Measurements from ENCODE around the gene TMTC2. TPM values are rescaled to one million over a fixed set of nuclear protein-coding genes. Genes with fewer than 3 reads are reported as not detected.

Gene TMTC2
- total and polyA plus RNA-seq, 2 donors, result 18.1 to 95.3 TPM

- DNase-seq (ENCODE audit: extremely low spot score), result no peak
- no peaks in the 10 kb centered on the region for H3K4me1 ChIP-seq (ENCODE audit: insufficient read depth)
- 63% methylated on average over 4 of the region's 4 CpGs for WGBS
- H3K4me3 ChIP-seq (ENCODE audit: low read depth, low read length), result no peak overlapping the region
- no peaks in the 10 kb centered on the region for H3K36me3 ChIP-seq (ENCODE audit: insufficient read depth)
- no peak overlapping the region for H3K27ac ChIP-seq (ENCODE audit: low read depth)
Measured at GRCh38 chr12:83157604-83158003, 470.9 kb downstream of the TMTC2 start.

DNA sequence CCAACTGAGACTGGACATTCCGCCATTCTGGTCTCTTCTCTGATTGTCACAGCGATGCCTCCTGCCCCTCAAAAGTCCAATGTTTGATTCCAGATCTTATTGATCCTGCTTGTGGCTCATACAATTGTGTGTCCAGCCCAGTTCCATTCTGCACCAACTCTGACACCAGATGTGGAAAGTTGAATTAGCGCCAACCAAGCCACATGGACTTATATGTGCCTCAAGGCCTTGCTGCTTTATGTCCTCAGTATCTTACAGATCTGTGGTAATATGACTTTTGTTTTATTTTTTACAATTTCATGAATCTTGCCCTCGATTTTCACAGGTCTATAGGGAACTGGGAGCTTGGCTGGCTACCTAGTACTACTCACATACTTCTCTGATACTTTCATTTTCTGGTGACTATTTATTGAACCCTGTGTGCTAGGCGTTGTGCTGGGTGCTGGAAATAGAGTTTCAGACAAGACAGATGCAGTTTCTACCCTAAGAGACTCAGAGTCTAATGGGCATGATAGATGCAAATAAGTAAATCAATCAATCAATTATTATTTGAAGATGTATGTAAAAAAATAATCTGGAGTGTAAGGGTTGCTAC is 472.0 kb downstream of the TMTC2 start:
- no peak overlapping the region for H3K4me3 ChIP-seq (ENCODE audit: low read depth, low read length)
- 88% methylated on average over 5 of the region's 5 CpGs for WGBS
- no peak for DNase-seq (ENCODE audit: extremely low spot score)
- H3K36me3 ChIP-seq (ENCODE audit: insufficient read depth), result no peaks in the 10 kb centered on the region
- H3K4me1 ChIP-seq (ENCODE audit: insufficient read depth), result no peaks in the 10 kb centered on the region
- H3K27ac ChIP-seq (ENCODE audit: low read depth), result no peak overlapping the region

DNA sequence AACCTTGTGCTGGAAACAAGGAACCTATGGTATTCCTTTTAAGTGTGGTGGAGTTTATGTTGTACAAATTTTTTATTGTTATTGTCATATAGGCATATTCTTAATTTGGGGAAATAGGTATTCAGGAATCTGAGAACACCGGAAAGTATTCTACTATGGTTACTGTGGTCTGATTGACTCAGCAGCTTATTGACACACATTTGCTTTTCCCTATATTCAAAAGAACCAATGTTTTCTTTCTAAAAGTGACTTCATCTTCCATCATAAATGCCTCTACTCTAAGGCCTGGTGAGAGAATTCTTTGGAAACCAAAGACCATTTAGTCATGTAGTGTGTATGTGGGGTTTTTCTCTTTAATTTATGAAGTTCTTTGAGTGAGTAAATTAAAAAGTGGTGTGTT is 474.8 kb downstream of the TMTC2 start:
- DNase-seq (ENCODE audit: extremely low spot score), result no peak
- 93% methylated on average over 1 of the region's 1 CpG for WGBS
- H3K4me1 ChIP-seq (ENCODE audit: insufficient read depth), result no peaks in the 10 kb centered on the region

DNA sequence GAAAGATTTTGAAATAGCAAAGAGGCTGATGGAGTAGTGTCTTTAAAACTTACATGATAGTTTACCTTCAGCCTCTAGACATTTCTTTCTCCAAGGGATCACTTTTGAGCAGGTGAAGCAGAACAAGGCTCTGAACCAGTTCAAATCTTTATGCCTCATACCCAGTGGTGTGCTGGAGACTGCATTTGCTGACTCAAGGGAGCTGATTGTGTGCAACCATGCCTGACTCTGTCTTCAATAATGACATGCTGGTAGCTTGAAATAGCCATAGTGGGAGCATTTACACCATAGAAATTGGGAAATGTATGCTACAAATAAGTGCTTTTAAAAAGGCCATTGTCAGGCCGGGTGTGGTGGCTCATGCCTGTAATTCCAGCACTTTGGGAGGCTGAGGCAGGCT is 482.0 kb downstream of the TMTC2 start:
- WGBS, result 88% methylated on average over 1 of the region's 1 CpG
- no peaks in the 10 kb centered on the region for H3K4me1 ChIP-seq (ENCODE audit: insufficient read depth)
- H3K4me3 ChIP-seq (ENCODE audit: low read depth, low read length), result no peak overlapping the region
- DNase-seq (ENCODE audit: extremely low spot score), result no peak
- H3K36me3 ChIP-seq (ENCODE audit: insufficient read depth), result no peaks in the 10 kb centered on the region
- H3K27ac ChIP-seq (ENCODE audit: low read depth), result no peak overlapping the region

More for the DNA sequence above, 474.8 kb downstream of the TMTC2 start:
- no peak overlapping the region for H3K27ac ChIP-seq (ENCODE audit: low read depth)
- H3K36me3 ChIP-seq (ENCODE audit: insufficient read depth), result no peaks in the 10 kb centered on the region
- H3K4me3 ChIP-seq (ENCODE audit: low read depth, low read length), result no peak overlapping the region

GRCh38 chr12:83172441-83172840 is 485.7 kb downstream of the TMTC2 start:
- Histone ChIP-seq H3K36me3 (ENCODE audit: insufficient read depth) (no peaks in the 10 kb centered on the region), H3K4me1 (ENCODE audit: insufficient read depth) (no peaks in the 10 kb centered on the region), H3K4me3 (ENCODE audit: low read depth, low read length) (no peak overlapping the region), H3K27ac (ENCODE audit: low read depth) (no peak overlapping the region)
- 68% methylated on average over 2 of the region's 2 CpGs for WGBS
- DNase-seq (ENCODE audit: extremely low spot score), result no peak

- H3K27ac ChIP-seq (ENCODE audit: low read depth), result no peak overlapping the region
- DNase-seq (ENCODE audit: extremely low spot score), result no peak
- no peaks in the 10 kb centered on the region for H3K4me1 ChIP-seq (ENCODE audit: insufficient read depth)
- no peaks in the 10 kb centered on the region for H3K36me3 ChIP-seq (ENCODE audit: insufficient read depth)
- H3K4me3 ChIP-seq (ENCODE audit: low read depth, low read length), result no peak overlapping the region
- WGBS, result 85% methylated on average over 7 of the region's 7 CpGs
Measured at GRCh38 chr12:83172866-83173649, 486.4 kb downstream of the TMTC2 start.

DNA sequence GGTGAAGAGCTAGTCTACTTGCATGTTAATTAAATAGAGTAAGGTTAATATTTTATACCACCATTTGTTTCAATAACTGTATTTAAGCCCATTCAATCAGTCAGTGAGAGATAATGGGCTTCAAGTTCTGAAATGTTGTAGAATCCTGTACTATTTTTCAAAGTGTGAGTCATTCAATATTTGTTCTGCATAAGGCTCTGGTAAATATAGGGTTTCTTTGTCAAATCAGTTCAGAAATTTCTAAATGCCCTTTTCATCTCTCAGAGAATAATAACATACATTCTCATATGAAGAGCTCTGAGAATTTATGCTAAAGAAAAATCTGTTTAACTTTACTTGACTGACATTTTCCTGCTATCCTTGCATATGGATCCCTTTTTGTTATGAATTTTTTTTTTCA is 493.3 kb downstream of the TMTC2 start:
- H3K27ac ChIP-seq (ENCODE audit: low read depth), result no peak overlapping the region
- no peak overlapping the region for H3K4me3 ChIP-seq (ENCODE audit: low read depth, low read length)
- no peaks in the 10 kb centered on the region for H3K36me3 ChIP-seq (ENCODE audit: insufficient read depth)
- H3K4me1 ChIP-seq (ENCODE audit: insufficient read depth), result no peaks in the 10 kb centered on the region
- no peak for DNase-seq (ENCODE audit: extremely low spot score)

DNA sequence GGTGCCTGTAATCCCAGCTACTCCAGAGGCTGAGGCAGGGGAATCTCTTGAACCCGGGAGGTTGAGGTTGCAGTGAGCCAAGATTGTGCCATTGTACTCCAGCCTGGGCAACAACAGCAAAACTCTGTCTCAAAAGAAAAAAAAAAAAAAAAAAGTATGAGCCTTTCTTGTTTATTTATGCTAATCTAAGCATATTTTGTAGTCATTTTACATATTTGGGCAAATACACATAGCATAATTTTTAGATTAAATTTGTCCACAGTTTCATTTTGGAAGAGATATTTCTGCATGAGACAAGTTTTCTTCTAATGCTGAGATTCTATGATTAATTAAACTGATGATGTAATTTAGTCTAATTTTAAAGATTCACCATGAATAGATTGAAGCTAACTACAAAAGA is 494.4 kb downstream of the TMTC2 start:
- no peak for DNase-seq (ENCODE audit: extremely low spot score)
- Histone ChIP-seq H3K36me3 (ENCODE audit: insufficient read depth) (no peaks in the 10 kb centered on the region), H3K4me3 (ENCODE audit: low read depth, low read length) (no peak overlapping the region), H3K27ac (ENCODE audit: low read depth) (no peak overlapping the region), H3K4me1 (ENCODE audit: insufficient read depth) (no peaks in the 10 kb centered on the region)
- WGBS, result 85% methylated on average over 1 of the region's 1 CpG

DNA sequence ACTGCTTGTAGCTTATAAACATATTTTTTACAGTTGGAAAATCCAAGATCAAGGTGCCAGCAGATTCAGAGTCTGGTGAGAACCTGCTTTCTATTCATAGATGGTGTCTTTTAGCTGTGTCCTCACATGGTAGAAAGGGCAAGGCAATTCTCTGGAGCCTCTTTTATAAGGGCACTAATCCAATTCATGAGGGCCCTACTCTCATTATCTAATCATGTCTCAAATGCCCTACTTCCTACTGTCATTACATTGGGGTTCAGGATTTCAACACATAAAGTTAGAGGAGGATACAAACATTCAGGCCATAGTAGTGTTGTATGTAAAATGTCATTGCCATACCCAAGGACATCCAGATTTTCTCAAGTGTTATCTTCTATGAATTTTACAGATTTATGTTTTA is 496.4 kb downstream of the TMTC2 start:
- H3K27ac ChIP-seq (ENCODE audit: low read depth), result no peak overlapping the region
- no peak for DNase-seq (ENCODE audit: extremely low spot score)

More for the DNA sequence above, 496.4 kb downstream of the TMTC2 start:
- H3K36me3 ChIP-seq (ENCODE audit: insufficient read depth), result no peaks in the 10 kb centered on the region
- no peak overlapping the region for H3K4me3 ChIP-seq (ENCODE audit: low read depth, low read length)
- H3K4me1 ChIP-seq (ENCODE audit: insufficient read depth), result no peaks in the 10 kb centered on the region

Small RNA genes within 50 kb of the gene (small RNA-seq; reads per million reads assigned to genes)
- not detected for gene RNU6-977P
